Hepatocyte (in vitro differentiated cells): ENCODE measurements around the gene SLC34A3.

Experiments used
- EZH2 ChIP-seq: fragments of 200-600 bp; sonication (generic); IDR thresholded peaks from 2 replicates; pipeline ENCODE4 v1.6.1; 2016; ENCODE audit warnings: antibody characterized with exemption, mild to moderate bottlenecking, borderline replicate concordance
- EZH2phosphoT487 ChIP-seq: fragments of 200-600 bp; sonication (generic); IDR thresholded peaks from one replicate; pipeline ENCODE4 v1.6.1; 2018; ENCODE audit warnings: antibody characterized with exemption, mild to moderate bottlenecking, low read depth, moderate library complexity; ENCODE audit not compliant: unreplicated experiment, severe bottlenecking
- TF ChIP-seq, protein P1 (sequence below): fragments of 200-600 bp; sonication (generic); IDR thresholded peaks from 2 replicates; pipeline ENCODE4 v1.5.1; 2016; ENCODE audit warnings: antibody characterized with exemption, mild to moderate bottlenecking; ENCODE audit not compliant: poor library complexity

DNA sequence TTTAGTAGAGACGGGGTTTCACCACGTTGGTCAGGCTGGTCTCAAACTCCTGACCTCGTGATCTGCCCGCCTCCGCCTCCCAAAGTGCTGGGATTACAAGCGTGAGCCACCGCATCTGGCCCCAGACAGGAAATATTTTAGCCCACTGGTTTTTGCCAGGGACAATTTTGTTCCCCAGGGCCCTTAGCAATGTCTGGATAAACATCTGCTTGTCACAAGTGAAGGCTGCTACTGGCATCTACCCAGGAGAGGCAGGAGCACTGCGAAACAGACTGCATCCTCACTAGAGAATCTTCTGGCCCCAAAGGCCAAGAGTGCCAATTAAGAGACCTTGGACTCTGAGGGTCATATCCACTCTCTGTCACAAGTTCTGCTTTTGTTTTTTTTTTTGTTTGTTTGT, 27.7 kb upstream of the SLC34A3 start:
- TF ChIP-seq EZH2 (no peak), EZH2phosphoT487 (no peak)
- TF ChIP-seq, protein P1, sequence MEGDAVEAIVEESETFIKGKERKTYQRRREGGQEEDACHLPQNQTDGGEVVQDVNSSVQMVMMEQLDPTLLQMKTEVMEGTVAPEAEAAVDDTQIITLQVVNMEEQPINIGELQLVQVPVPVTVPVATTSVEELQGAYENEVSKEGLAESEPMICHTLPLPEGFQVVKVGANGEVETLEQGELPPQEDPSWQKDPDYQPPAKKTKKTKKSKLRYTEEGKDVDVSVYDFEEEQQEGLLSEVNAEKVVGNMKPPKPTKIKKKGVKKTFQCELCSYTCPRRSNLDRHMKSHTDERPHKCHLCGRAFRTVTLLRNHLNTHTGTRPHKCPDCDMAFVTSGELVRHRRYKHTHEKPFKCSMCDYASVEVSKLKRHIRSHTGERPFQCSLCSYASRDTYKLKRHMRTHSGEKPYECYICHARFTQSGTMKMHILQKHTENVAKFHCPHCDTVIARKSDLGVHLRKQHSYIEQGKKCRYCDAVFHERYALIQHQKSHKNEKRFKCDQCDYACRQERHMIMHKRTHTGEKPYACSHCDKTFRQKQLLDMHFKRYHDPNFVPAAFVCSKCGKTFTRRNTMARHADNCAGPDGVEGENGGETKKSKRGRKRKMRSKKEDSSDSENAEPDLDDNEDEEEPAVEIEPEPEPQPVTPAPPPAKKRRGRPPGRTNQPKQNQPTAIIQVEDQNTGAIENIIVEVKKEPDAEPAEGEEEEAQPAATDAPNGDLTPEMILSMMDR = no peak
